Fibroblast of lung (primary cell): Measurements from ENCODE around the gene TSHZ2.

ENCODE experiments used
- CTCF ChIP-seq, 2 donors: IDR thresholded peaks in 1 of 2; conservative IDR thresholded peaks in 1 of 2; 1 replicate in 1 of 2; 2 replicates in 1 of 2; pipeline ENCODE4 v1.5.1; 2011 to 2012; ENCODE audit warnings: low read length in 2 of 2, control low read depth in 1 of 2, inconsistent platforms in 1 of 2, low read depth in 1 of 2, mild to moderate bottlenecking in 1 of 2
- EZH2 ChIP-seq: IDR thresholded peaks from 2 replicates; pipeline ENCODE4 v1.5.1; 2012; ENCODE audit warnings: low read length, control low read depth, mild to moderate bottlenecking; ENCODE audit errors: missing control alignments

GRCh38 chr20:53376021-53376420 lies 403.9 kb downstream of the TSHZ2 start:
- no peak for TF ChIP-seq CTCF (conservative IDR thresholded peaks at IDR 0.05 in 1 of 2, IDR thresholded peaks at IDR 0.05 in 1 of 2; ENCODE audit: low read depth in 1 of 2, low read length in 2 of 2)
- TF ChIP-seq EZH2, result no peak
